Astrocyte of the spinal cord (primary cell): Measurements from ENCODE around the gene ABCA4.

Source experiments
- DNase-seq: peaks from one replicate; pipeline ENCODE4 v3.0.0; 2011; ENCODE audit warnings: low read depth, low spot score
- H3K4me3 ChIP-seq: 2 replicates; pipeline ENCODE4 v1.5.1; 2011; ENCODE audit warnings: low read depth, mild to moderate bottlenecking, low read length, moderate library complexity
- CTCF ChIP-seq: IDR thresholded peaks from 2 replicates; pipeline ENCODE4 v1.5.1; 2012; ENCODE audit warnings: low read depth, mild to moderate bottlenecking, low read length, inconsistent platforms
- in situ Hi-C: cut with HindIII; loops from 2 replicates; pipeline ENCODE4 v1.10.0; 2017; ENCODE audit warnings: low sequenced_read_pairs

ABCA4 gene

GRCh38 chr1:94142583-94142982, 21.6 kb upstream of the ABCA4 start:
- DNase-seq = no peak
- no peak overlapping the region for H3K4me3 ChIP-seq
- TF ChIP-seq CTCF = no peak
- in situ Hi-C loops = no loop called here

- peak; percentile 76 for DNase-seq
- no peak for TF ChIP-seq CTCF
- in situ Hi-C loops = no loop called here
- H3K4me3 ChIP-seq = no peak overlapping the region
These were observed 21.1 kb upstream of the ABCA4 start for GRCh38 chr1:94142022-94142421.

- in situ Hi-C loops = no loop called here
- DNase-seq = no peak
- no peak for TF ChIP-seq CTCF
These were observed 11.2 kb upstream of the ABCA4 start for GRCh38 chr1:94132111-94132510.

GRCh38 chr1:94130851-94131595, 10.1 kb upstream of the ABCA4 start:
- in situ Hi-C loops = no loop called here
- TF ChIP-seq CTCF = no peak
- DNase-seq = peak; percentile 68
- H3K4me3 ChIP-seq = no peak overlapping the region

More at GRCh38 chr1:94132111-94132510, 11.2 kb upstream of the ABCA4 start:
- no peak overlapping the region for H3K4me3 ChIP-seq

GRCh38 chr1:94126651-94127050, 5.7 kb upstream of the ABCA4 start:
- in situ Hi-C loops = no loop called here
- no peak overlapping the region for H3K4me3 ChIP-seq
- no peak for TF ChIP-seq CTCF
- DNase-seq = no peak

- H3K4me3 ChIP-seq = no peak overlapping the region
- in situ Hi-C loops = no loop called here
- no peak for DNase-seq
- TF ChIP-seq CTCF = no peak
These were observed 4.9 kb upstream of the ABCA4 start for GRCh38 chr1:94125551-94126514.
